Right atrium auricular region (tissue), 2 donors: ENCODE measurements around the gene RAP1GAP. TPM values are rescaled to one million over a fixed set of nuclear protein-coding genes. Genes with fewer than 3 reads are reported as not detected.
A peak's percentile ranks its signal among the peaks of the same experiment; 100 is the strongest.

ENCODE experiments used
- DNase-seq: peaks from one replicate; pipeline ENCODE4 v3.0.0-alpha.2; 2019; ENCODE audit warnings: low spot score
- H3K27ac ChIP-seq, 2 donors: fragments of 200-600 bp; sonication (generic); 1 replicate in 1 of 2; 2 replicates in 1 of 2; pipeline ENCODE4 v1.5.1; 2016 to 2019
- H3K27me3 ChIP-seq, 2 donors: fragments of 200-600 bp; sonication (generic); one replicate each; pipeline versions ENCODE4 v1.5.1 to v1.6.0; 2017 to 2019
- H3K36me3 ChIP-seq: fragments of 200-600 bp; sonication (generic); one replicate; pipeline ENCODE4 v1.5.1; 2016
- H3K4me1 ChIP-seq, 2 donors: fragments of 200-600 bp; sonication (generic); one replicate each; pipeline versions ENCODE4 v1.5.1 to v1.6.0; 2017 to 2019
- H3K4me3 ChIP-seq, 2 donors: fragments of 200-600 bp; sonication (generic); 1 replicate in 1 of 2; 2 replicates in 1 of 2; pipeline ENCODE4 v1.5.1; 2017 to 2019; ENCODE audit warnings: mild to moderate bottlenecking in 1 of 2, moderate library complexity in 1 of 2
- H3K9me3 ChIP-seq, 2 donors: fragments of 200-600 bp; sonication (generic); one replicate each; pipeline ENCODE4 v1.5.1; 2019
- total RNA-seq, 2 donors: library from RNA; depleted of rRNA; stranded (reverse); fragments of >200 nt; gene quantifications; one replicate each; pipeline ENCODE4 v1.1.0, GENCODE V29; 2016
- TF ChIP-seq, protein P1 (sequence below), 2 donors: fragments of 200-600 bp; sonication (generic); IDR thresholded peaks; one replicate each; pipeline ENCODE4 v1.5.1; 2019; ENCODE audit warnings: antibody characterized with exemption in 2 of 2

RAP1GAP gene
- total RNA-seq, 2 donors from 2014 or later = 4.0 to 8.4 TPM

DNA sequence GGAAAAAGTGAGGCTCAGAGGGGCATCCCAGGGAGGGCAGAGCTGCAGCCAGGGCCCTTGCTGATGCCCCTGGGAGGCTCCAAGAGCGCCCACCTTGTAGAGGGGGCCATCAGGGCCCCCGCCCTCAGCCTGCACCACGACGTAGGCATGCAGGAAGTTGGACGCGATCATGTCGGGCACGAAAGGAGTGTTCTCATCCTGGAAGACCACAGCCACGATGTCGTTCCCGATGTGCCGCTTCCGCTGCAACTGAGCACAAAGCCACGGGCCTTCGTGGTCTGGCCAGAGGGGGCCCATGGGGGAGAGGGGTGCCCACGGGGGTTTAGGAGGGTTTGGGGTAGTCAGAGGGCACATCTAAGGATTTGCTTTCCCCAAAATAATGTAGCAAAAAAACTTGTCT lies 59.1 kb downstream of the RAP1GAP start:
- DNase-seq = no peak
- TF ChIP-seq, protein P1, sequence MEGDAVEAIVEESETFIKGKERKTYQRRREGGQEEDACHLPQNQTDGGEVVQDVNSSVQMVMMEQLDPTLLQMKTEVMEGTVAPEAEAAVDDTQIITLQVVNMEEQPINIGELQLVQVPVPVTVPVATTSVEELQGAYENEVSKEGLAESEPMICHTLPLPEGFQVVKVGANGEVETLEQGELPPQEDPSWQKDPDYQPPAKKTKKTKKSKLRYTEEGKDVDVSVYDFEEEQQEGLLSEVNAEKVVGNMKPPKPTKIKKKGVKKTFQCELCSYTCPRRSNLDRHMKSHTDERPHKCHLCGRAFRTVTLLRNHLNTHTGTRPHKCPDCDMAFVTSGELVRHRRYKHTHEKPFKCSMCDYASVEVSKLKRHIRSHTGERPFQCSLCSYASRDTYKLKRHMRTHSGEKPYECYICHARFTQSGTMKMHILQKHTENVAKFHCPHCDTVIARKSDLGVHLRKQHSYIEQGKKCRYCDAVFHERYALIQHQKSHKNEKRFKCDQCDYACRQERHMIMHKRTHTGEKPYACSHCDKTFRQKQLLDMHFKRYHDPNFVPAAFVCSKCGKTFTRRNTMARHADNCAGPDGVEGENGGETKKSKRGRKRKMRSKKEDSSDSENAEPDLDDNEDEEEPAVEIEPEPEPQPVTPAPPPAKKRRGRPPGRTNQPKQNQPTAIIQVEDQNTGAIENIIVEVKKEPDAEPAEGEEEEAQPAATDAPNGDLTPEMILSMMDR (IDR thresholded peaks at IDR 0.05) = no peak
- Histone ChIP-seq H3K27me3 (no peaks in the 10 kb centered on the region), H3K36me3 (no peaks in the 10 kb centered on the region), H3K4me3 (no peak overlapping the region), H3K4me1 (no peaks in the 10 kb centered on the region), H3K9me3 (no peaks in the 10 kb centered on the region), H3K27ac (no peak overlapping the region)

DNA sequence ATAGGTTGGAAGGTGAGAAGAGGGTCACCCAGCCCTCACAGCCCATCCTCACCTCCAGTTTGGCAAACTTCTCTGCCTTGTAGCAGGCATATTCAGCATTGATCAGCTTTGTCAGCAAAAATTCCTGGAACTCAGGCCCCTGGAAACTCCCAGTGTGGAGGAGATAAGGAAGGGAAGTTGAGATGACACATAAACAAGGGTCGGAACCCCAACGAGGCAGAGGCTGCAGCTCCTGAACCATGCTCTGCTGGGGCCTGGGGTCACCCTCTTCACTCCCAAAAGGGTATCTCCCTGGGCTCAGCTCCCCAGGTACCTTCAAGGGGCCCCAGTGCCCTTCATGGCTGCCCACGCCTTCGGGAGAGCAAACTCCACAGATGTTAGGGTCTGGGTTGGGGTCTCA lies 60.4 kb downstream of the RAP1GAP start:
- DNase-seq = no peak
- H3K4me3 ChIP-seq = no peak overlapping the region
- no peaks in the 10 kb centered on the region for H3K4me1 ChIP-seq
- H3K9me3 ChIP-seq = no peaks in the 10 kb centered on the region
- H3K27me3 ChIP-seq = no peaks in the 10 kb centered on the region
- TF ChIP-seq, protein P1 (IDR thresholded peaks at IDR 0.05) = no peak
- no peaks in the 10 kb centered on the region for H3K36me3 ChIP-seq
- no peak overlapping the region for H3K27ac ChIP-seq

DNA sequence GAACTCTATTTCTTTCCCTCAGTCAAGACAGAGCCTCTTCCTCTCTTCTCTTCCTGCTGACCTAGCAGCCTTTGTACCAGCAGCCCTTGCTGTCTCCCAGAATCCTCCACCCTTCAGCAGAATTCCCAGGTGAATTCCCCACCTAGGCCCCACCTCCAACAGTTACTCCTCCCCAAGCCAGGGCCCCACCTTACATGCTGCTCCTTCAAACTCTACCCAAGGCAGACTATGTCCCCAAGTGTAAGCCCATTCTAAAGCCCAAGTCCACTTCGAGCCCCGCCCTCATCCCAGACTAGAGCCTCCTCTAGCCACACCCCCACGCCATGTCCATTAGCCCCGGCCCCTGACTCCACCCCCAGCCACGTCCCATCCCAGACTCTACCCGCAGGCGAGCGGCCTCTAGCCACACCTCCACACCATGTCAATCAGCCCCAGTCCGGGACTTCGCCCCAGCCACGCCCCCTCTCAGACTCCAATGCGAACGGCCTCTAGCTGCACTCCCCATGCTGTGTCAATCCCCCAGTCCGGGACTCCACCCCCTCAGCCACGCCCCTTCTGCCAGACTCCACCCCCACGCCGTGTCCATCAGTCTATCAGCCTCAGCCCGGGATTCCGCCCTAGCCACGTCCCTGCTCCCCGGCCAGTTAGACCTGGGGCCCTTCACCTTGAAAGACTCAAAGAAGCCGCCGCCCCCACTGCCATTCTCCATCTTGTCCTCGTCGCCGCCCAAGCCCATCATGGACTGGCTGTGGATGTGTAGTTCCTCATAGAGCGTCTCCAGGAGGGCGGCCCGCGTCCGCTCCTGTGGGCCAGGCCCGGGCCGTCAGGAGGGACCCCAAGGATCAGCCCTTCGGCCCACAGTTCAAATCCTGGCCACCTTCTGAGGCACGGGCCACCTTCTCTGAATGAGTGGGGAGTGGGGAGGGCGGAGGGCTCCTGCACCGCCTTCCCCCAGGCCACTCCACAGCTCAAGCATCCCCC lies 61.3 kb downstream of the RAP1GAP start:
- H3K4me3 ChIP-seq = peak overlapping the region in 1 of 2 donors; percentile 9
- DNase-seq = peak; percentile 69
- H3K9me3 ChIP-seq = no peaks in the 10 kb centered on the region

DNA sequence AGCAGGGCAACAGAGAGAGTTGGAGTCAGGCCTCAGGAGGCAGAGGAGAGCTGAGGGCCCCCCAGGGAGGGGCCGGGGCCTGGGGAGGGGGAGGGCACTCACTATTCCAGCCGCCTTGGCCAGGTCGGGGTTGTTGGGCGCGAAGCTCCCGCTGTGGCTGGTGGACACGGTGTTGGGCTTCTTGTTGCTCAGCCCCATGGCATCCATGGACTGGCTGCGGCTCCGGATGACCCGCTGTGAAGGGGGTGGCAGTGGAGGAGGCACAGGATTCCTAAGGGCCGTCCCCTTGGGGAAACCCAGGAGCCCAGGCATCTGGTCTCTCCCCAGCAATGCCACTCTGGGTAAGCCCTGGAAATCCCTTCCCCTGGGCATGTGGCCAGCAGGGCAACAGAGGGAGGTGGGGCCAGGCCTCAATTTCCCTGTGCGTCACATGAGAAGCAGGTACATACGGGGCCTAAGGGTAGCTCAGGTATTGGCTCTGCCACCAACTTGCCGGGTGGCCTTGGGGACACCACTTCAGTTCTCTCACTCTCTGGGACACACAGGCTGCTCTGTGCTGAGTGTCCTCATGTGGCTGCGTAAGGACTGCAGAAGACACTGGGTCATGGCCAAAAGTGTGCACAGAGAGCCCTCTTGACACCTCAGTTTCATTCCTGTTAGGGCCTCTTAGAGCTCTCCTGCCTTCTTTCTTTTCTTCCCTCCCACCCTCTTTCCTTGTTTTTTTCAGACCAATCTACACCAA lies 63.0 kb downstream of the RAP1GAP start:
- TF ChIP-seq, protein P1 (IDR thresholded peaks at IDR 0.05) = no peak
- no peak overlapping the region for H3K4me3 ChIP-seq
- DNase-seq = no peak
- no peaks in the 10 kb centered on the region for H3K4me1 ChIP-seq
- H3K36me3 ChIP-seq = no peaks in the 10 kb centered on the region
- no peaks in the 10 kb centered on the region for H3K27me3 ChIP-seq
- no peaks in the 10 kb centered on the region for H3K9me3 ChIP-seq
- no peak overlapping the region for H3K27ac ChIP-seq

More for the DNA sequence above, 61.3 kb downstream of the RAP1GAP start:
- Histone ChIP-seq H3K36me3 (no peaks in the 10 kb centered on the region), H3K27ac (no peak overlapping the region), H3K27me3 (no peaks in the 10 kb centered on the region), H3K4me1 (no peaks in the 10 kb centered on the region)
- TF ChIP-seq, protein P1 (IDR thresholded peaks at IDR 0.05) = no peak

DNA sequence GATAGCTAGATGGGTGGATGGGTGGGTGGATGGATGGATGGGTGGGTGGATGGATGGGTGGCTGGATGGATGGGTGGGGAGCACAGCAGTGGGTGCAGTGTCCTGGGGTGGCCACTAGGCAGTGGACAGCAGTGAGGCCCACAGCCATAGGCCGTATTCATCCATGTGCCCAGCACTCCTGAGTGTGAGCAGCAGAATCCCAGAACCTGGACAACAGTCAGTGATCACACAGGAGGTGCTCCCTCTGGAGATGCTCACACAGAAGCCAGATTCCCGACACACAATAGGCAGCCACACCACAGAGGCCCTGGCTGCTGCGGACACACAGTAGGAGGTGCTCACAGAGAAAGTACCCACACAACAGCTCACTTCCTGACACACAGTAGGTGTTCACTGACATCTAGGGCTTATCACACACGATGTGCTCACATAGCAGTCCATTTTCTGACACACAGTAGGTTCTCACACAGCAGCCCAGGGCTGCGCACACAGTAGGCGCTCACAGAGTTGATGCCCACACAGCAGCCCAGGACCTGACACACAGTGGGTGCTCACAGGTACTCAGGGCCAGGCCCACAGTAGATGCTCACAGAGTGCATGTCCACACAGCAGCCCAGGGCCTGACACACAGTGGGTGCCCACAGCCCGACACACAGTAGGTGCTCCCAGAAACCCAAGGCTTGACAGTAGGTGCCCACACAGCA lies 64.0 kb downstream of the RAP1GAP start:
- no peak overlapping the region for H3K4me3 ChIP-seq
- no peak overlapping the region for H3K27ac ChIP-seq
- no peaks in the 10 kb centered on the region for H3K27me3 ChIP-seq
- no peaks in the 10 kb centered on the region for H3K9me3 ChIP-seq
- TF ChIP-seq, protein P1 (IDR thresholded peaks at IDR 0.05) = no peak
- DNase-seq = no peak
- no peaks in the 10 kb centered on the region for H3K36me3 ChIP-seq
- no peaks in the 10 kb centered on the region for H3K4me1 ChIP-seq
